OCI-M2 (cell line): Measurements from ENCODE around the gene DUSP28.

Experiments
- DNase-seq: peaks from one replicate; lab custom pipeline; 2025; ENCODE audit not compliant: unreplicated experiment; lab: John Stamatoyannopoulos, UW

Gene DUSP28

GRCh38 chr2:240597419-240598181 lies 37.4 kb downstream of the DUSP28 start:
- no peak for DNase-seq

- no peak for DNase-seq
Observed at GRCh38 chr2:240598311-240598911, 38.3 kb downstream of the DUSP28 start.

- DNase-seq: no peak
Observed at GRCh38 chr2:240599141-240599583, 39.0 kb downstream of the DUSP28 start.

GRCh38 chr2:240600451-240600961 lies 40.3 kb downstream of the DUSP28 start:
- DNase-seq: no peak

- no peak for DNase-seq
Observed at GRCh38 chr2:240601061-240601830, 41.1 kb downstream of the DUSP28 start.

GRCh38 chr2:240601831-240602160 lies 41.6 kb downstream of the DUSP28 start:
- DNase-seq: no peak

GRCh38 chr2:240602266-240603050 lies 42.3 kb downstream of the DUSP28 start:
- no peak for DNase-seq

GRCh38 chr2:240603081-240603835 lies 43.1 kb downstream of the DUSP28 start:
- DNase-seq: no peak

- no peak for DNase-seq
Observed at GRCh38 chr2:240603846-240604245, 43.7 kb downstream of the DUSP28 start.

GRCh38 chr2:240604291-240604938 lies 44.3 kb downstream of the DUSP28 start:
- DNase-seq: no peak

- DNase-seq: no peak
Observed at GRCh38 chr2:240604939-240605716, 45.0 kb downstream of the DUSP28 start.

- DNase-seq: no peak
Observed at GRCh38 chr2:240605867-240606743, 45.9 kb downstream of the DUSP28 start.

GRCh38 chr2:240611601-240612210 lies 51.5 kb downstream of the DUSP28 start:
- no peak for DNase-seq
